ENCODE measurements around the gene KRTAP5-1. TPM values are rescaled to one million over a fixed set of nuclear protein-coding genes. Genes with fewer than 3 reads are reported as not detected.
"Not testable (repeated sequence)": the region's sequence is repeated elsewhere in the genome, so short reads cannot be mapped to it uniquely, and the experiment has no call there.

The KRTAP5-1 gene
- total and polyA plus RNA-seq, 2 donors = not detected

DNA sequence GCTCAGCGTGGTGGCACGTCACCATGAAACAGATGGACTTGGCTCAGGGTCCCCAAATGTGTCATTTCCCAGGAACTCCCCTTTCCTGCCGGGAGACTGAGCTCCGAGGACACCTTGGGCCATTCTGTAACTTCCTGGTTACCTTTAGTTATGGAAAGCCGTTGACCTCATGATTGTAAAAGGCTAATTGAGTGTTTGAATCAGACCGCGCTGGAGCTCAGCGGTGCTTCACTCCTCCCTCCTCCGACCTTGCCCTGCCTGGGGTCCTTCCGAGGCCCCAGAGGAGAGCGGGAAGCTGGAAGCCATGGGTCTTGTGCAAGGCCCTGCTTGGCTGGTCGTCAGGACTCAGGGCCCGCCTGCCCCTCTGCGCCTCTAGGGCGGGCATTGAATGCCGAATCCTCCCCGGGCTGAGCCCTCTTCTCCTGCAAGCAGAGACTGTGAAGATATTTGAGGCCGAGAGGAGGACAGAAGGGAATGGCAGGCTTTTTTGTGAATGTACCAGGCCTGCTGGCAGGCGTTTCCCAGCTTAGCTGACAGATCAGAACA, 11.6 kb upstream of the KRTAP5-1 start:
- not testable (repeated sequence) for H3K4me1 ChIP-seq (ENCODE audit: insufficient read depth); H3K4me3 ChIP-seq (ENCODE audit: low read depth, low read length); DNase-seq (ENCODE audit: extremely low spot score); H3K27ac ChIP-seq (ENCODE audit: low read depth); H3K36me3 ChIP-seq (ENCODE audit: insufficient read depth)
- WGBS = 54% methylated on average over 19 of the region's 19 CpGs

- H3K36me3 ChIP-seq (ENCODE audit: insufficient read depth); H3K27ac ChIP-seq (ENCODE audit: low read depth); H3K4me1 ChIP-seq (ENCODE audit: insufficient read depth); DNase-seq (ENCODE audit: extremely low spot score); H3K4me3 ChIP-seq (ENCODE audit: low read depth, low read length): not testable (repeated sequence)
- 41% methylated on average over 11 of the region's 11 CpGs for WGBS
These were observed 11.0 kb upstream of the KRTAP5-1 start for GRCh38 chr11:1595994-1596575.

DNA sequence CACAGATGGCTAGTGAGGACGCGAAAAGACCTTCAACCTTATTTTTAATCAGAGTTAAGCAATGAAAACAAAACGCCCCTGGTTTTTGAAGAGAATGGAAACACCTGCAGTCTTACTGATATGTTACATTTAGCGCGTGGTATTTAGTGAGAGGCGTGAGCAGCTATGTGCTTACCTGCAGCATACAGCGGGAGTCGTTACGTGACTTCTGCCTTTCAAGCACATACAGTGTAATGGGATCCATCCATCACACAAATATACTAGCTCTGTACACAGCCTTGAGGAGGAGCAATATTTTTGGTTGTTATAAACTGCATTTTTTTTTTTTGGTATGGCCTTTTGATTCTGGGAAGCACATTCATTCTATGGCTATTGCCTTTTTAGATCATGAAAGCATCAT, 7.5 kb upstream of the KRTAP5-1 start:
- no peaks in the 10 kb centered on the region for H3K36me3 ChIP-seq (ENCODE audit: insufficient read depth)

DNA sequence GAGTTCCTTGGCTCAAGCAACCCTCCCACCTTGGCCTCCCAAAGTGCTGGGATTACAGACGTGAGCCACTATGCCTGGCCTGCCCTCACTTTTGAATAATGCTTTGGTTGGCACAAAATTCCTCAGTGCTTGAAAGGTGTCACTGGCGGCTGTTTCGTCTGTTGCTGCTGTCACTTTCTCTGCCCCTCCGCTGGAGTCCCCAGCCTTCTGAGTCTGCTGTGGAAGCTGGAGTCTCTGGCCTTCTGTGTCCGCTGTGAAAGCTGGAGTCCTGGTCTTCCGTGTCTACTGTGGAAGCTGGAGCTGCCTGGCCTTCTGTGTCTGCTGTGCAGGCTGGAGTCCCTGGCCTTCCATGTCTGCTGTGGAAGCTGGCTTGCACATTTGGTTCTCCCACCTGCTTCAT, 4.9 kb upstream of the KRTAP5-1 start:
- WGBS = 93% methylated on average over 6 of the region's 6 CpGs
- Histone ChIP-seq H3K4me3 (ENCODE audit: low read depth, low read length) (no peak overlapping the region), H3K27ac (ENCODE audit: low read depth) (no peak overlapping the region), H3K4me1 (ENCODE audit: insufficient read depth) (no peaks in the 10 kb centered on the region), H3K36me3 (ENCODE audit: insufficient read depth) (no peaks in the 10 kb centered on the region)
- DNase-seq (ENCODE audit: extremely low spot score) = no peak

More for the DNA sequence above, 7.5 kb upstream of the KRTAP5-1 start:
- Histone ChIP-seq H3K27ac (ENCODE audit: low read depth) (no peak overlapping the region), H3K4me3 (ENCODE audit: low read depth, low read length) (no peak overlapping the region), H3K4me1 (ENCODE audit: insufficient read depth) (no peaks in the 10 kb centered on the region)
- 79% methylated on average over 9 of the region's 9 CpGs for WGBS
- DNase-seq (ENCODE audit: extremely low spot score) = no peak

DNA sequence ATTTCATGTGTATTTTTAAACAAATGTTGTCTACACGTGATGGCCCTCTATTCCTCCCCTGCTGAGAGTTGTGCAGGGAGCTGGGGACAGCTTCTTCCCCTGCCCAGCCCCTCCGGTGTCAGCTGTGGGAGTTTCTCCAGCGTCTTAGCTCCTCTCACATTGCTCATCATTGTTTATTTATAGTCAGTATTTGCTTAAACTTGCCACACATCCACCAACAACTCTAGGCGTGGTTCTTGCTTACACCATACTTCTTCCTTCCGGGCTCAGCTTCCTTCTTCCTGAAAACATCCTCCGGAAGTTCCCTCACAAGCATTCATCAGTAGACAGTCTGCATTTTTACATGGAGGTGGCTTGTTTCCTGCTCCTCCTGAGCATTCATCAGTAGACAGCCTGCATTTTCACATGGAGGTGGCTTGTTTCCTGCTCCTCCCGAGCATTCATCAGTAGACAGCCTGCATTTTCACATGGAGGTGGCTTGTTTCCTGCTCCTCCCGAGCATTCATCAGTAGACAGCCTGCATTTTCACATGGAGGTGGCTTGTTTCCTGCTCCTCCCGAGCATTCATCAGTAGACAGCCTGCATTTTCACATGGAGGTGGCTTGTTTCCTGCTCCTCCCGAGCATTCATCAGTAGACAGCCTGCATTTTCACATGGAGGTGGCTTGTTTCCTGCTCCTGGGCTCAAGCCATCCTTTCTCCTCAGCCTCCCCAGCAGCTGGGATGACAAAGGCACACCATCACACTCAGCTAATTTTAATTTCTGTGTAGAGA, 4.3 kb upstream of the KRTAP5-1 start:
- not testable (repeated sequence) for H3K4me1 ChIP-seq (ENCODE audit: insufficient read depth); H3K36me3 ChIP-seq (ENCODE audit: insufficient read depth); H3K4me3 ChIP-seq (ENCODE audit: low read depth, low read length); DNase-seq (ENCODE audit: extremely low spot score); H3K27ac ChIP-seq (ENCODE audit: low read depth)
- WGBS = 36% methylated on average over 8 of the region's 10 CpGs

- Histone ChIP-seq H3K4me3 (ENCODE audit: low read depth, low read length) (no peak overlapping the region), H3K27ac (ENCODE audit: low read depth) (no peak overlapping the region), H3K4me1 (ENCODE audit: insufficient read depth) (no peaks in the 10 kb centered on the region), H3K36me3 (ENCODE audit: insufficient read depth) (no peaks in the 10 kb centered on the region)
- 65% methylated on average over 2 of the region's 2 CpGs for WGBS
- no peak for DNase-seq (ENCODE audit: extremely low spot score)
These were observed 1.6 kb upstream of the KRTAP5-1 start for GRCh38 chr11:1586699-1587098.

GRCh38 chr11:1582909-1583308, 2.2 kb downstream of the KRTAP5-1 start:
- not testable (repeated sequence) for H3K27ac ChIP-seq (ENCODE audit: low read depth); DNase-seq (ENCODE audit: extremely low spot score); H3K36me3 ChIP-seq (ENCODE audit: insufficient read depth); H3K4me1 ChIP-seq (ENCODE audit: insufficient read depth); H3K4me3 ChIP-seq (ENCODE audit: low read depth, low read length)
- 68% methylated on average over 2 of the region's 2 CpGs for WGBS

GRCh38 chr11:1581976-1582375, 3.1 kb downstream of the KRTAP5-1 start:
- DNase-seq (ENCODE audit: extremely low spot score) = no peak
- H3K4me1 ChIP-seq (ENCODE audit: insufficient read depth) = no peaks in the 10 kb centered on the region
- no peak overlapping the region for H3K4me3 ChIP-seq (ENCODE audit: low read depth, low read length)
- H3K27ac ChIP-seq (ENCODE audit: low read depth) = no peak overlapping the region
- no peaks in the 10 kb centered on the region for H3K36me3 ChIP-seq (ENCODE audit: insufficient read depth)
- 86% methylated on average over 9 of the region's 9 CpGs for WGBS

GRCh38 chr11:1576825-1577224, 8.3 kb downstream of the KRTAP5-1 start:
- H3K27ac ChIP-seq (ENCODE audit: low read depth) = no peak overlapping the region
- H3K36me3 ChIP-seq (ENCODE audit: insufficient read depth) = no peaks in the 10 kb centered on the region
- H3K4me3 ChIP-seq (ENCODE audit: low read depth, low read length) = no peak overlapping the region
- H3K4me1 ChIP-seq (ENCODE audit: insufficient read depth) = no peaks in the 10 kb centered on the region
- WGBS = 77% methylated on average over 6 of the region's 6 CpGs
- DNase-seq (ENCODE audit: extremely low spot score) = no peak

DNA sequence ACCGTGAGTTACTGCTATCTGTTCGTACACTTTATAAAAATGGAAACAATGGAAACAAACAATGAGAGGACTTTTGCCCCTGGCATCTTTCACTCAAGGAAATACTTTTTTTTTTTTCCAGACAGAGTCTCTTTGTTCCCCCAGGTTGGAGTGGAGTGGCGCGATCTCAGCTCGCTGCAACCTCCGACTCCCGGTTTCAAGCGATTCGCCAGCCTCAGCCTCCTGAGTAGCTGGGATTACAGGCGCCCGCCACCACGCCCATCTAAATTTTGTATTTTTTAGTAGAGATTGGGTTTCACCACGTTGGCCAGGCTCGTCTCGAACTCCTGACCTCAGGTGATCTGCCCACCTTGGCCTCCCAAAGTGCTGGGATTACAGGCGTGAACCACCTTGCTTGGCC, 9.3 kb downstream of the KRTAP5-1 start:
- DNase-seq (ENCODE audit: extremely low spot score); H3K4me1 ChIP-seq (ENCODE audit: insufficient read depth); H3K36me3 ChIP-seq (ENCODE audit: insufficient read depth); H3K4me3 ChIP-seq (ENCODE audit: low read depth, low read length); H3K27ac ChIP-seq (ENCODE audit: low read depth): not testable (repeated sequence)
- WGBS = 89% methylated on average over 16 of the region's 16 CpGs

DNA sequence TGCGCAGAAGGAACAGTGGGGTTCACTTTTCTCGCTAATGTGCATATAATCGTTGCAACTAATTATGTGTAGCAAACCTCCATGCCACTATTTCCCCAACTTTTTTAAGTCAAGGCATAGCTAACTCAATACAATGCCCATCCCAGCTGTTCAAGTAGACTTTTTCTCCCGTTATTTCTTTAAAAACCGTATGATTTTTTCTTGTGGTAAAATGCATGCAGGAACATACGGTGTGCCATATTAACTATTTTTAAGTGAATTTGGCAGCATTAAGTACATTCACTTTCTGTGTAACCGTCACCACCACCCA, 10.2 kb downstream of the KRTAP5-1 start:
- Histone ChIP-seq H3K36me3 (ENCODE audit: insufficient read depth) (no peaks in the 10 kb centered on the region), H3K4me3 (ENCODE audit: low read depth, low read length) (no peak overlapping the region), H3K27ac (ENCODE audit: low read depth) (no peak overlapping the region), H3K4me1 (ENCODE audit: insufficient read depth) (no peaks in the 10 kb centered on the region)
- DNase-seq (ENCODE audit: extremely low spot score) = no peak
- 18% methylated on average over 7 of the region's 7 CpGs for WGBS

DNA sequence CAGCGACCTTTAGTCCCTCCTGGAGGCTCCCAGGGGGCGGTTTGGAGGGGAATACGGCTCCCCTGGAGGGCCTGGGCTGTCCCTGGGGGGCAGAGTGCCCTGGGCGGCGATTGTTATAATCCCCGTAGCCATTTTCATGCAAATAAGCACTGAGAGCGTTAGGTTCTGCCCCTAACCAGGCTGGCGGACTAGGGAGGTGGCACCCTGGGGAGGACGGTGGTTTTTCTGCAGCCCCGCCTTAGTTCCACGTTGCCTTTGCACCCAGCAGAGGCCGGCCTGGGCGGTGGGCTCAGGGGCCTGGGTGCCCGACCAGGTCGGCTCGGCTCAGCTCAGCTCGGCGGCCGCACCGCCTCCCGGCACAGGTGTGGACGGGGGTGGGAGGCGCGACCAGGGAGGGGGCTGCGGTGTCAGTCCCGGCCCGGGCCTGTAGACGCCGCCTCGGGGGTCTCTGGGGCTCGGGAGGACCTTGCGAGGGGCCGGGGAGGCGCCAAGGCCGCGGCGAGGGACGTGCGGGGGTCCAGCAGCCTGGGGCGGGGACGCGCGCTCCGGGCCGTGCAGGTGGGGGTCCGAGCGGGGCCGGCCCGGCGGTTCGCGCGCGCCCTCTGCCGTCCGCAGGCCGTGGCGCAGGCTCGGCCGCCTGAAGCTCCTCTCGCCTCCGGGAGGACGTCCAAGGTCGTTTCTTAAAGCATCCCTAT, 10.7 kb downstream of the KRTAP5-1 start:
- no peak overlapping the region for H3K27ac ChIP-seq (ENCODE audit: low read depth)
- no peaks in the 10 kb centered on the region for H3K4me1 ChIP-seq (ENCODE audit: insufficient read depth)
- H3K4me3 ChIP-seq (ENCODE audit: low read depth, low read length) = peak overlapping the region; percentile 10
- DNase-seq (ENCODE audit: extremely low spot score) = no peak
- no peaks in the 10 kb centered on the region for H3K36me3 ChIP-seq (ENCODE audit: insufficient read depth)
- 2% methylated on average over 64 of the region's 64 CpGs for WGBS

- 20% methylated on average over 7 of the region's 7 CpGs for WGBS
- no peaks in the 10 kb centered on the region for H3K4me1 ChIP-seq (ENCODE audit: insufficient read depth)
- no peaks in the 10 kb centered on the region for H3K36me3 ChIP-seq (ENCODE audit: insufficient read depth)
- no peak for DNase-seq (ENCODE audit: extremely low spot score)
- H3K4me3 ChIP-seq (ENCODE audit: low read depth, low read length) = no peak overlapping the region
- H3K27ac ChIP-seq (ENCODE audit: low read depth) = no peak overlapping the region
These were observed 11.2 kb downstream of the KRTAP5-1 start for GRCh38 chr11:1573903-1574237.
